Spinal cord (tissue), 10 donors: ENCODE results near the gene MNX1. TPM values are rescaled to one million over a fixed set of nuclear protein-coding genes. Genes with fewer than 3 reads are reported as not detected.
A peak's percentile ranks its signal among the peaks of the same experiment; 100 is the strongest.

Source experiments
- DNase-seq, 6 donors: peaks; one replicate each; pipeline versions ENCODE4 v3.0.0 to v3.0.0-alpha.2; 2013 to 2015; ENCODE audit warnings: low spot score in 6 of 6, low read depth in 4 of 6
- H3K27ac ChIP-seq: one replicate; pipeline ENCODE4 v1.5.1; 2013; ENCODE audit warnings: low read depth, low read length, control low read depth
- H3K27me3 ChIP-seq: one replicate; pipeline ENCODE4 v1.6.1; 2013; ENCODE audit warnings: low read length; ENCODE audit not compliant: control insufficient read depth, insufficient read depth
- H3K36me3 ChIP-seq: one replicate; pipeline ENCODE4 v1.6.1; 2013; ENCODE audit warnings: low read length; ENCODE audit not compliant: control insufficient read depth, insufficient read depth
- H3K4me1 ChIP-seq: one replicate; pipeline ENCODE4 v1.6.1; 2013; ENCODE audit warnings: low read length; ENCODE audit not compliant: control insufficient read depth, insufficient read depth
- H3K4me3 ChIP-seq: one replicate; pipeline ENCODE4 v1.5.1; 2013; ENCODE audit warnings: low read depth, low read length, control low read depth
- H3K9me3 ChIP-seq: one replicate; pipeline ENCODE4 v1.6.1; 2013; ENCODE audit warnings: low read length; ENCODE audit not compliant: control insufficient read depth, insufficient read depth
- WGBS: methylation state at CpG from one replicate; pipeline ENCODE4 v1.1.5; 2013; ENCODE audit warnings: missing lambda C conversion rate; ENCODE audit not compliant: insufficient coverage; 5-methylcytosine and 5-hydroxymethylcytosine counted together
- polyA plus RNA-seq, 2 donors: library from polyadenylated mRNA; unstranded; fragments of 120-200 nt; gene quantifications; one replicate each; pipeline ENCODE4 v1.2.1, GENCODE V29; 2013; ENCODE audit not compliant: insufficient read length in 2 of 2
- total RNA-seq, 2 donors: library from RNA; depleted of rRNA in 1 of 2; stranded (reverse); fragments of 120-200 nt in 1 of 2; fragments of >200 nt in 1 of 2; gene quantifications; one replicate each; pipeline versions ENCODE4 v1.2.3 to v1.2.4, GENCODE V29; 2013 to 2014
- donor health status: healthy.

Gene MNX1
- total and polyA plus RNA-seq, 4 donors: 0.72 to 7.0 (median 2.3) TPM

DNA sequence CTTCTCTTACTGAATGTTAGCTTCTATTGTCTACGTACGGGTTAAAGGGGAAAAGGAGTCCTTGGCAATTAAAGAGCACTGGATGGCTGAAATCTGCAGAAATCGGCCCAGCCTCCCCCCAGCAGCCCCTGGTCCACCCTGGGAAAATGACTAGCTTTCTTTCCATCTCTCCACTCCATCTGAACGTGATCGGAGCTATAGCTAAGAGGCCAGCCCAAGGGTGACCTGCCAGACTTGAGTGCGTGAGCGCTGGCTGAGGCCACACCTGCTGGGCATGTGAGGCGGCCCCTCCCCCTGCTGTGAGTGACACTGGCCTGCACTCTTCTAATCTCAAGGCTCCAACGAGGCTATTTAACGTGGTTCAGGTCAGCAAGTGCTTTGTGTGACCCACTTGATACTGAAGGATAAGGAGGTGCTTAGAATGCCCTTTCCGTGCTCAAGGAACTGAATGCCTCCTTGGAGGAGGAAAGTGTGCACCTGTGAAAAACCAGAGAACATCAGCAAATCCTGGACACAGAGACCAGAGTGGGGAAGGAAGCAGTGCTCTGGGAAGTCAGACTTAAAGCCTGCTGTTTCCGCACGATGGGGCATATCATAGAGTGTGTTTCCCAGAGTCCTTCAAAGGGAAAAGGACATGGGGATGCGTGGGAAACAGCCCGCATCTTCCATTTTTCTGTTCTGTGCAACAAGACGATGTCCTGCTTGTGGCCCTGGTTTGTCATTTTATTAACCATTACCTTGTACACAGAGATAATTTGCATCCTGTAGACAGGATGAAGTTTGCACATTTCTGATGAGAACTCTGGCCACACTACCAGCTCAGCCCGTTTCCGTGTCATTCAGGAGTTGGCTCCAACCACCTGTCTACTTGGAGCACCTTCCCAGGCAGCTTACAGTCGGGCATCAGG lies 12.5 kb upstream of the MNX1 start:
- Histone ChIP-seq H3K27me3 (peaks cover 90% of the 10 kb centered on the region), H3K4me3 (no peak overlapping the region), H3K4me1 (peaks cover 19% of the 10 kb centered on the region), H3K27ac (no peak overlapping the region), H3K36me3 (no peaks in the 10 kb centered on the region), H3K9me3 (peaks cover 1% of the 10 kb centered on the region)
- WGBS: 12% methylated on average over 12 of the region's 19 CpGs
- no peak for DNase-seq

DNA sequence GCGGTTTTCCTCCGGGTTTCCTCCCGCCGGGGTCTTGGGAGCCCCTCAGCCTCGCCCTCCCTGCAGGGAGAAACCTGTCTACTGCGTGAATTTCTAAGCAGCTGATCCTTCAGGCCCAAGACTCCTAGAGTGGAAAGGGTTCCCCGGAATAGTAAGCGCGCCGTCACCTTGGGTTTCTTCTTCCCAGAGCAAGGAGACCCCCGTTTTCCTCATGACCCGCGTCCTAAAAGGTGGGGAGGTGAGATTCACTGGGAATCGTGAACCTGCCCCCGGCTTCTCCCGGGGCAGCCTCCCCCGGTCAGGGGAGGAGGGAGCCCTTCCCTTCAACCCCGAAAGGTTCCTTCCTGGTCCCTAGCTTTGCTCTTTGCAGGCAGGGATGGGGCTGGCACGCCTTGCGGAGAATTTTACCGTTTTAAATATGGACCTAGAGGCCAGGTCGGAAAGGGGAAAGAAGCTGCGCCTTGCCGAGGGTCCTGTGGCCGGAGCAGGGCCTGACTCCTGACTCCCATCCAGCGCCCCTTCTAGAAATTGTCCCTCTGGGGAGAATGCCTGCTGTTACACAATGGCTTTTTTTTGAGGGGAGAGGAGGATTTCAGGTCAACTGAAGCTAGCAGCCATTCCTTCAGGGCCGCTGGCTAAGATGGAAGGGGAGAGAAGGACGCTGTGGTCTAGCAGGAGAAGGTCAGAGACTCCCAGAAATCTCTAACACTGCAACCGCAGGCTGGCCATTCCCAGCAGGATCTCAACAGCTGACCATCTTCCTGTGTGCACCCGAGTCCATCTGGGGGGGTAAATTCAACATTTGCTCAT lies 11.6 kb upstream of the MNX1 start:
- Histone ChIP-seq H3K4me1 (peaks cover 19% of the 10 kb centered on the region), H3K27ac (no peak overlapping the region), H3K9me3 (peaks cover 1% of the 10 kb centered on the region), H3K4me3 (no peak overlapping the region), H3K27me3 (peaks cover 91% of the 10 kb centered on the region), H3K36me3 (no peaks in the 10 kb centered on the region)
- no peak for DNase-seq
- WGBS: 0% methylated on average over 28 of the region's 30 CpGs

DNA sequence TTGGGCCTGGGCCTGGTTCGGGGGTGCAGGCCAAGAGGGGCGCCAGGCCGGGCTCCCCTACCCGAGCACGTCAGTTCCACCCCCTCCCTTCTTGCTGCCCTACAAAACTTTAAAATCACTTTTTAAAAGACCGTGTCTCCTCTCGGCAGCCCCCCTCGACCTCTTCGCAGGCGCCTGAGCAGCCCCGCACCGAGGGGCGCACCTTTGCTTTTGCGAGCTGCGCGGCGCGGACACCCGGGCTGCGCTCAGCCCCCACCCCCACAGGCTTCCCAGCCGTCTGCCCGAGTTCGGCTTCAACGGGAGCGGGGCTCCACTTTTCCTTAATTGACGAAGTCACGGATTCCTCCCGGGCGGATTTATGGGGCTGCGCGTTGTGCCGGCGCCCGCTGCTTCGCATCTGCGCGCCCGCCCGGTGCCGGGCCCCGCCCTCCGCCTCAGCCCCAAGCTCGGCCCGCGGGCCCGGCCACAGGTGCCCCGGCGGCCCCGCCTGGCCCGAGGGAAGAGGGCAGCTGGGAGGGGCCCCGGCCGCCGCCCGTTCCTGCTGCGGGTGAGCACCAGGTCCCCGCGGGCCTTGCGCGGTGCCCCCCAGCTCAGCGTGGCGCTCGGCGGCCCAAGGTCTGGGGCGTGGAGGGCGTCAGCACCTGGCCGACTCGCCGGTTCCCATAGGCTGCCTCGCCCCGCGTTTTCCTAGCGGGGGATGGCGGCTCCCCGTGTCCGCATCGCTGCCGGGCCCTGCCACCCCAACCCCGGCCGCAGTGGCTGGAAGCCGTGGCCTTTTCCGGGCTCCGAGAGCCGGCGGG lies 10.8 kb upstream of the MNX1 start:
- no peak overlapping the region for H3K27ac ChIP-seq
- H3K9me3 ChIP-seq: peaks cover 1% of the 10 kb centered on the region
- no peaks in the 10 kb centered on the region for H3K36me3 ChIP-seq
- H3K4me3 ChIP-seq: no peak overlapping the region
- peaks cover 19% of the 10 kb centered on the region for H3K4me1 ChIP-seq
- DNase-seq: peak in 1 of 6 donors; percentile 3
- peaks cover 95% of the 10 kb centered on the region for H3K27me3 ChIP-seq
- WGBS: 1% methylated on average over 84 of the region's 84 CpGs

DNA sequence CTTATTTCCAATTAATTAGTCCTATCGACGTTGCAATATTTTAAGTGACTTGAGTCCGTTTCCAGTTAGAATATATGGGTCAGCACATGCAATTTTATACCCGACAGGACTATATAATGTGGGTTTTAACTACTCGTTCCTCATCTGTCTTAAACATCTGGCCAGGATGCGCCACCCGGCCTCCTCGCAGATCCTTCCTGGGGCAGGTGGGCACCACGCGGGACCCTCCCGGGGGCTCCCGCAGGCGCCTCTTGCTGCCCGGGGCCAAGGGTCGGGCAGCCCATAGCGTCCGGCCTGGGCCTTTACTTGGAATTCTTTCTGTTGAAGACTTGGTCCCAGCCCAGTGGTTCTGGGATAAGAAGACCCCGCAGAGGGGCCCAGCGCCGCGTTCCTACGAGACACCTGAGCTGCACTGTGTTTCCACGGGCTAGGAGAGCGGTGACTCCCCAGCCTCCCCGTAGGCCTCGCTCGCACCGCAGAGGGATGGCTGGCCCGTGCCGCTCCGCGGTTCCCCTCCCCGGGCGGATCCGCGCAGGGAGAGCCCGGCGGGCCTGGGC lies 10.1 kb upstream of the MNX1 start:
- DNase-seq: peak in 1 of 6 donors; percentile 9
- H3K27me3 ChIP-seq: peaks cover 95% of the 10 kb centered on the region
- WGBS: under 1% methylated on average over 35 of the region's 38 CpGs

DNA sequence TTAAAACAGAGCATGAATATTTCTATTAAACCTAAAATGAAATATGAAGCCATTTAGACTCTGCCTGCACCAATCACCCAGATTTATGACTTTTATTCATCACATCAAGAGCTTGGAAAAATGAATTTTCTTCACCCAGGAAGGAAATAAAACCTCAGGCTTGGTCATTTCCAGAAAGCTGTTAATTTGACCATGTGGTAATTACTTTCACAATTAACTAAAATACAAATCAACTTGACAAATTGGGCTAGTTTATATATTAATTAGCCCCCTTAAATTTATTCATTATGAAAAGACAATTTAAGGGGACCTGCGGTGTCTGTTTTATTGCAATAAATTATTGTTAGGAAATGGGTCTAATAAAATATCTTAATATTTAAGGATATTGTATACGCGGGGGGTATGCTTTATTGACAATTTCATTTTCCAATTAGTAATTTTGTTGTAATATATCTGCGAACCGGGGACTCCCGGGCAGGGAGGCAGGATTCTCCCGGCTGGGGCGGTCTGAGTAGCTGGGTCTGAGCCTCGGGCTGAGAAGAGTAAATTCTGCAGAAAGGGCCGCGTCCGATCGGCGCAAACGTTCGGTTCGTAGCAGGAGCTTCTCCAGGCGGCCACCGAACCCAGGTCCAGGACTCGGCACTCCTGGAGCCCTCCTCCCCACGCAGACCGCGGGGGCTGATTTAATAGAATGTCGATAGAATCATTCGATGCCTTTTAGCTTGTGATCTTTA lies 9.4 kb upstream of the MNX1 start:
- WGBS: 1% methylated on average over 8 of the region's 25 CpGs

More for the DNA sequence above, 10.1 kb upstream of the MNX1 start:
- no peaks in the 10 kb centered on the region for H3K36me3 ChIP-seq
- peaks cover 1% of the 10 kb centered on the region for H3K9me3 ChIP-seq
- H3K4me1 ChIP-seq: peaks cover 19% of the 10 kb centered on the region
- no peak overlapping the region for H3K27ac ChIP-seq
- H3K4me3 ChIP-seq: no peak overlapping the region

DNA sequence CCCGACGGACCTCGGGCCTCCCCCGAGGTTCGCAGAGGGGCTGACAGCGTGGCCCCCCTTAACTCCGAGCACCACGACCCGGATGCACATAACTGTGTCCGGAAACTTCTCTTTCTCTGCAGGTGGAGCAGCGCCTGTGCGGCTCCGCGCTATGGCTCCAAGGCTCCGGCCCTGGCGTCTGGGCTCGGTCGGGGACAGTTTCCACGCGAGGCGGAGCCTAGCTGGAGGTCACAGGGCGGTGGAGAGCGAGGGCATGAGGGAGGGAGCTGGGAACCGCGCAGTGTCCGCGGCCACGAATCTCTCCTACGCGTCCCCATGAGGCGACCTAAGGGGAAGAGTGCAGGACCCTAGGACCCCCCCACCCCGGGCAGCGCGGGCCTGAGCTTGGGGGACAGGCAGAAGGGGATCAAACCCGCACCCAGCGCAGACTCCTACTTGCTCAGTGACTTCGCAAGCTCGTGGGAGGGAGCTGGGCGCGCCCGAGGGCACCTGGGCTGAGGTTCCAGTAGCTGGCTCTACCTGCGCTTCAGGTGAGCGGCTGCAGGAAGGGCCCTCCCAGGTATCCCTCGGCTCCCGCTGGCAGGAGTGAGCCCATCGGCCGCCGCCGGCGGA lies 8.6 kb upstream of the MNX1 start:
- Histone ChIP-seq H3K9me3 (peaks cover 1% of the 10 kb centered on the region), H3K27me3 (peaks cover 96% of the 10 kb centered on the region), H3K4me3 (no peak overlapping the region), H3K4me1 (peaks cover 19% of the 10 kb centered on the region), H3K36me3 (no peaks in the 10 kb centered on the region), H3K27ac (no peak overlapping the region)
- no peak for DNase-seq
- WGBS: under 1% methylated on average over 49 of the region's 50 CpGs

More for the DNA sequence above, 9.4 kb upstream of the MNX1 start:
- H3K4me3 ChIP-seq: no peak overlapping the region
- peaks cover 95% of the 10 kb centered on the region for H3K27me3 ChIP-seq
- peaks cover 19% of the 10 kb centered on the region for H3K4me1 ChIP-seq
- H3K9me3 ChIP-seq: peaks cover 1% of the 10 kb centered on the region
- no peaks in the 10 kb centered on the region for H3K36me3 ChIP-seq
- peak in 2 of 6 donors; percentile 13 to 41 for DNase-seq
- no peak overlapping the region for H3K27ac ChIP-seq

DNA sequence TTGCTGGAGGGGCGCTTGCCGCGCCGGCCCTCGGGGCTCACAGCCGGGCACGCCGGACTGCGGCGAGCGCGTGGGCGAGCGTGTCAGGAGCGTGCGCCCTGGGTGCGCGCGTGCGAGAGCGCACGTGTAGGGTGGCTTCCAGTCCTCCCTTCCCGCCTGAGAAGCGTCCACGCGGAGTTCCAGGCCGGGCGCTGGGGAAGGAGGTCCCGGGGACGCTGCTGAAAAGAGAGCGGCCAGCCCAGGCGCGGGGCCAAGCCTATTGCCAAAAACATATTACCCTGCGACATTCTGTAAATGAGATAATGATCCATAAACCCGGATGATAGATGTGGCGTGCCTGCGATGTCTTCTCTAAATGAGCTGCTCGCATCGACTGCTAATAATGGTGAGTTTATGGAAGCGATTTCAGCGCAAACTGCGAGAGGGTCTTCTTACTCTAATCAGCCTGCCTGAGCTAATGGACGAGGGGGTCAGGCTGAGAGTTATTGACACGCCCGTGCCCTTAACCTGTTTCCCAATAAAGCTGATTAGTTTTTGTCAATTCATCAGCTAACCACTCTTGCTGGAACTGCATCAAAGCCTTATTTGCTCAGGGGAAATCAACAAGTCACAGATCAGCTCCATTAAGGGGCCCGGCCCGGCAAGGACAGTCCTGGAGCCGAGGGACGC lies 8.0 kb upstream of the MNX1 start:
- under 1% methylated on average over 45 of the region's 49 CpGs for WGBS
- H3K4me1 ChIP-seq: peaks cover 19% of the 10 kb centered on the region
- no peak overlapping the region for H3K27ac ChIP-seq
- H3K9me3 ChIP-seq: peaks cover 1% of the 10 kb centered on the region
- H3K4me3 ChIP-seq: no peak overlapping the region
- H3K27me3 ChIP-seq: peaks cover 98% of the 10 kb centered on the region
- peak in 2 of 6 donors; percentile 17 to 50 for DNase-seq
- H3K36me3 ChIP-seq: no peaks in the 10 kb centered on the region
